WTC11 (cell line): Measurements from ENCODE around the gene ZC3H8. TPM values are rescaled to one million over a fixed set of nuclear protein-coding genes. Genes with fewer than 3 reads are reported as not detected.

Experiments
- ATAC-seq: fragments of 200-7000 bp; cut with Tn5 transposase; 2 replicates; pipeline ENCODE4 v1.10.0; 2021; ENCODE audit warnings: mild to moderate bottlenecking, moderate library complexity
- CTCF ChIA-PET: fragments of 300-600 bp; sonication (Branson Sonifier 250); formaldehyde crosslinking; loops from one replicate; lab custom pipeline; 2021; ENCODE audit warnings: antibody characterized with exemption; lab: Charles Lee
- POLR2A ChIA-PET: fragments of 350-600 bp; sonication (Branson Sonifier 250); formaldehyde crosslinking; loops from one replicate; lab custom pipeline; 2021; ENCODE audit warnings: antibody characterized with exemption; lab: Charles Lee
- DNase-seq: peaks from one replicate; pipeline ENCODE4 v3.0.0; 2021; ENCODE audit warnings: low spot score
- H3K27ac Mint-ChIP-seq: 2 replicates; pipeline ENCODE4 v1.8.0; 2021; ENCODE audit warnings: mixed read lengths
- H3K27me3 Mint-ChIP-seq: 2 replicates; pipeline ENCODE4 v1.8.0; 2021; ENCODE audit warnings: low read depth, mild to moderate bottlenecking, moderate library complexity, mixed read lengths
- H3K36me3 Mint-ChIP-seq: 2 replicates; pipeline ENCODE4 v1.8.0; 2021; ENCODE audit warnings: mixed read lengths
- H3K4me1 Mint-ChIP-seq: 2 replicates; pipeline ENCODE4 v1.8.0; 2022; ENCODE audit warnings: mixed read lengths
- H3K4me3 Mint-ChIP-seq: 2 replicates; pipeline ENCODE4 v1.8.0; 2021; ENCODE audit warnings: mild to moderate bottlenecking, moderate library complexity, mixed read lengths
- H3K9me3 Mint-ChIP-seq: 2 replicates; pipeline ENCODE4 v1.8.0; 2021; ENCODE audit warnings: mixed read lengths
- ATF1 ChIP-seq: sonication (generic); formaldehyde crosslinking; IDR thresholded peaks from 2 replicates; pipeline ENCODE4 v1.8.1; 2023; ENCODE audit warnings: mild to moderate bottlenecking, moderate library complexity, missing genetic modification reagents
- ATF2 ChIP-seq: sonication (generic); formaldehyde crosslinking; IDR thresholded peaks from 2 replicates; pipeline ENCODE4 v1.8.1; 2022; ENCODE audit warnings: low read depth, missing genetic modification reagents, borderline replicate concordance
- CBFB ChIP-seq: sonication (generic); formaldehyde crosslinking; IDR thresholded peaks from 2 replicates; pipeline ENCODE4 v1.8.1; 2022; ENCODE audit warnings: mild to moderate bottlenecking, low read depth, missing genetic modification reagents
- E2F5 ChIP-seq: sonication (generic); formaldehyde crosslinking; IDR thresholded peaks from 2 replicates; pipeline ENCODE4 v1.8.1; 2022; ENCODE audit warnings: mild to moderate bottlenecking, moderate library complexity, missing genetic modification reagents
- HMGXB4 ChIP-seq: sonication (generic); formaldehyde crosslinking; IDR thresholded peaks from 2 replicates; pipeline ENCODE4 v1.8.1; 2023; ENCODE audit warnings: mild to moderate bottlenecking, moderate library complexity, missing genetic modification reagents
- IRF2 ChIP-seq: sonication (generic); formaldehyde crosslinking; IDR thresholded peaks from 2 replicates; pipeline ENCODE4 v1.8.0; 2022; ENCODE audit warnings: low read depth, missing genetic modification reagents, borderline replicate concordance
- NFE2L1 ChIP-seq: sonication (generic); formaldehyde crosslinking; IDR thresholded peaks from 2 replicates; pipeline ENCODE4 v1.8.1; 2023; ENCODE audit warnings: missing genetic modification reagents
- OVOL2 ChIP-seq: fragments of 250-450 bp; sonication (Bioruptor Pico); IDR thresholded peaks from 2 replicates; pipeline ENCODE4 v1.9.0; 2021; ENCODE audit warnings: mild to moderate bottlenecking, borderline replicate concordance
- RELA ChIP-seq: sonication (generic); formaldehyde crosslinking; IDR thresholded peaks from 2 replicates; pipeline ENCODE4 v1.8.1; 2022; ENCODE audit warnings: missing genetic modification reagents, mild to moderate bottlenecking, borderline replicate concordance
- SMAD4 ChIP-seq: sonication (generic); formaldehyde crosslinking; IDR thresholded peaks from 2 replicates; pipeline ENCODE4 v1.8.0; 2022; ENCODE audit warnings: mild to moderate bottlenecking, missing genetic modification reagents
- SOX15 ChIP-seq: fragments of 250-450 bp; sonication (Bioruptor Pico); IDR thresholded peaks from 2 replicates; pipeline ENCODE4 v1.9.0; 2021; ENCODE audit warnings: mild to moderate bottlenecking
- SP1 ChIP-seq: sonication (generic); formaldehyde crosslinking; conservative IDR thresholded peaks from 2 replicates; pipeline ENCODE4 v1.8.1; 2022; ENCODE audit warnings: missing genetic modification reagents
- ZNF121 ChIP-seq: sonication (generic); formaldehyde crosslinking; IDR thresholded peaks from 2 replicates; pipeline ENCODE4 v1.8.0; 2023; ENCODE audit warnings: missing genetic modification reagents
- ZNF138 ChIP-seq: sonication (generic); formaldehyde crosslinking; conservative IDR thresholded peaks from 2 replicates; pipeline ENCODE4 v1.8.1; 2022; ENCODE audit warnings: mild to moderate bottlenecking, moderate library complexity, missing genetic modification reagents
- ZNF232 ChIP-seq: sonication (generic); formaldehyde crosslinking; IDR thresholded peaks from 2 replicates; pipeline ENCODE4 v1.8.0; 2022; ENCODE audit warnings: mild to moderate bottlenecking, missing genetic modification reagents
- ZNF263 ChIP-seq: sonication (generic); formaldehyde crosslinking; IDR thresholded peaks from 2 replicates; pipeline ENCODE4 v1.8.1; 2022; ENCODE audit warnings: low read depth, mild to moderate bottlenecking, moderate library complexity, missing genetic modification reagents
- ZNF416 ChIP-seq: fragments of 250-450 bp; sonication (Bioruptor Pico); IDR thresholded peaks from 2 replicates; pipeline ENCODE4 v1.9.0; 2021; ENCODE audit warnings: mild to moderate bottlenecking, inconsistent platforms
- total RNA-seq: library from RNA; stranded (reverse); gene quantifications from 3 replicates; pipeline ENCODE4 v1.2.3, GENCODE V29; 2021
- TF ChIP-seq, protein P1 (sequence below): sonication (generic); formaldehyde crosslinking; IDR thresholded peaks from 2 replicates; pipeline ENCODE4 v1.8.0; 2023; ENCODE audit warnings: mild to moderate bottlenecking, missing genetic modification reagents
- TF ChIP-seq, protein P2 (sequence below): sonication (generic); formaldehyde crosslinking; IDR thresholded peaks from 2 replicates; pipeline ENCODE4 v1.8.0; 2022; ENCODE audit warnings: mild to moderate bottlenecking, missing genetic modification reagents
- TF ChIP-seq, protein P3 (sequence below): sonication (generic); formaldehyde crosslinking; IDR thresholded peaks from 2 replicates; pipeline ENCODE4 v1.8.1; 2023; ENCODE audit warnings: mild to moderate bottlenecking, missing genetic modification reagents
- TF ChIP-seq, protein P4 (sequence below): sonication (generic); formaldehyde crosslinking; IDR thresholded peaks from 2 replicates; pipeline ENCODE4 v1.8.0; 2022; ENCODE audit warnings: mild to moderate bottlenecking, missing genetic modification reagents
- TF ChIP-seq, protein P5 (sequence below): sonication (generic); formaldehyde crosslinking; conservative IDR thresholded peaks from 2 replicates; pipeline ENCODE4 v1.8.1; 2023; ENCODE audit warnings: mild to moderate bottlenecking, low read depth, missing genetic modification reagents, moderate library complexity

The ZC3H8 gene
- total RNA-seq, 1 experiment from 2014 or later, result 5.7 TPM

- TF ChIP-seq, protein P1, sequence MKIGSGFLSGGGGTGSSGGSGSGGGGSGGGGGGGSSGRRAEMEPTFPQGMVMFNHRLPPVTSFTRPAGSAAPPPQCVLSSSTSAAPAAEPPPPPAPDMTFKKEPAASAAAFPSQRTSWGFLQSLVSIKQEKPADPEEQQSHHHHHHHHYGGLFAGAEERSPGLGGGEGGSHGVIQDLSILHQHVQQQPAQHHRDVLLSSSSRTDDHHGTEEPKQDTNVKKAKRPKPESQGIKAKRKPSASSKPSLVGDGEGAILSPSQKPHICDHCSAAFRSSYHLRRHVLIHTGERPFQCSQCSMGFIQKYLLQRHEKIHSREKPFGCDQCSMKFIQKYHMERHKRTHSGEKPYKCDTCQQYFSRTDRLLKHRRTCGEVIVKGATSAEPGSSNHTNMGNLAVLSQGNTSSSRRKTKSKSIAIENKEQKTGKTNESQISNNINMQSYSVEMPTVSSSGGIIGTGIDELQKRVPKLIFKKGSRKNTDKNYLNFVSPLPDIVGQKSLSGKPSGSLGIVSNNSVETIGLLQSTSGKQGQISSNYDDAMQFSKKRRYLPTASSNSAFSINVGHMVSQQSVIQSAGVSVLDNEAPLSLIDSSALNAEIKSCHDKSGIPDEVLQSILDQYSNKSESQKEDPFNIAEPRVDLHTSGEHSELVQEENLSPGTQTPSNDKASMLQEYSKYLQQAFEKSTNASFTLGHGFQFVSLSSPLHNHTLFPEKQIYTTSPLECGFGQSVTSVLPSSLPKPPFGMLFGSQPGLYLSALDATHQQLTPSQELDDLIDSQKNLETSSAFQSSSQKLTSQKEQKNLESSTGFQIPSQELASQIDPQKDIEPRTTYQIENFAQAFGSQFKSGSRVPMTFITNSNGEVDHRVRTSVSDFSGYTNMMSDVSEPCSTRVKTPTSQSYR, result 0 out of 2 replicates have a peak, but pooled peaks have one; percentile 35
- 0 out of 2 replicates have a peak, but pooled peaks have one; percentile 26 for TF ChIP-seq ZNF263 (CRISPR knock-in tag)
- TF ChIP-seq, protein P2, sequence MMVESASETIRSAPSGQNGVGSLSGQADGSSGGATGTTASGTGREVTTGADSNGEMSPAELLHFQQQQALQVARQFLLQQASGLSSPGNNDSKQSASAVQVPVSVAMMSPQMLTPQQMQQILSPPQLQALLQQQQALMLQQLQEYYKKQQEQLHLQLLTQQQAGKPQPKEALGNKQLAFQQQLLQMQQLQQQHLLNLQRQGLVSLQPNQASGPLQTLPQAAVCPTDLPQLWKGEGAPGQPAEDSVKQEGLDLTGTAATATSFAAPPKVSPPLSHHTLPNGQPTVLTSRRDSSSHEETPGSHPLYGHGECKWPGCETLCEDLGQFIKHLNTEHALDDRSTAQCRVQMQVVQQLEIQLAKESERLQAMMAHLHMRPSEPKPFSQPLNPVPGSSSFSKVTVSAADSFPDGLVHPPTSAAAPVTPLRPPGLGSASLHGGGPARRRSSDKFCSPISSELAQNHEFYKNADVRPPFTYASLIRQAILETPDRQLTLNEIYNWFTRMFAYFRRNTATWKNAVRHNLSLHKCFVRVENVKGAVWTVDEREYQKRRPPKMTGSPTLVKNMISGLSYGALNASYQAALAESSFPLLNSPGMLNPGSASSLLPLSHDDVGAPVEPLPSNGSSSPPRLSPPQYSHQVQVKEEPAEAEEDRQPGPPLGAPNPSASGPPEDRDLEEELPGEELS (CRISPR knock-in tag), result peak; percentile 95
- TF ChIP-seq, protein P3, sequence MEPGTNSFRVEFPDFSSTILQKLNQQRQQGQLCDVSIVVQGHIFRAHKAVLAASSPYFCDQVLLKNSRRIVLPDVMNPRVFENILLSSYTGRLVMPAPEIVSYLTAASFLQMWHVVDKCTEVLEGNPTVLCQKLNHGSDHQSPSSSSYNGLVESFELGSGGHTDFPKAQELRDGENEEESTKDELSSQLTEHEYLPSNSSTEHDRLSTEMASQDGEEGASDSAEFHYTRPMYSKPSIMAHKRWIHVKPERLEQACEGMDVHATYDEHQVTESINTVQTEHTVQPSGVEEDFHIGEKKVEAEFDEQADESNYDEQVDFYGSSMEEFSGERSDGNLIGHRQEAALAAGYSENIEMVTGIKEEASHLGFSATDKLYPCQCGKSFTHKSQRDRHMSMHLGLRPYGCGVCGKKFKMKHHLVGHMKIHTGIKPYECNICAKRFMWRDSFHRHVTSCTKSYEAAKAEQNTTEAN (CRISPR knock-in tag), result peak; percentile 92
- no peak for TF ChIP-seq ZNF121 (CRISPR knock-in tag)
- TF ChIP-seq ZNF138 (CRISPR knock-in tag), result no peak
- TF ChIP-seq OVOL2, result peak; percentile 75; the same call in 1 of the 2 replicates
- peak; percentile 60 for TF ChIP-seq ZNF416 (CRISPR knock-in tag)
- TF ChIP-seq RELA (CRISPR knock-in tag), result 0 out of 2 replicates have a peak, but pooled peaks have one; percentile 19
- peak; percentile 76; the same call in 1 of the 2 replicates for TF ChIP-seq CBFB (CRISPR knock-in tag)
- TF ChIP-seq, all 79 proteins: peak for 36
These were observed 20.6 kb upstream of the ZC3H8 start, which contains the start of gene ZC3H6 (continued) for GRCh38 chr2:112275311-112275886.

GRCh38 chr2:112273349-112273748 is 18.5 kb upstream of the ZC3H8 start:
- Mint-ChIP-seq H3K9me3 (peaks cover 5% of the 10 kb centered on the region), H3K4me3 (no peak overlapping the region), H3K4me1 (peaks cover 21% of the 10 kb centered on the region), H3K27me3 (no peaks in the 10 kb centered on the region), H3K36me3 (no peaks in the 10 kb centered on the region), H3K27ac (no peak overlapping the region; the same call in 1 of the 2 replicates)
- POLR2A ChIA-PET, result interaction anchor here (0.6 kb wide), 1 partner anchor 152 kb away, joined by 3 read pairs; no protein-coding TSS in a partner anchor
- CTCF ChIA-PET, result interaction anchor here (0.6 to 1.3 kb wide), 2 partner anchors 14 to 1396 kb away, joined by 3 to 9 read pairs; no protein-coding TSS in a partner anchor
- ATAC-seq, result no peak
- no peak for DNase-seq
- TF ChIP-seq NFE2L1 (no peak), SMAD4 (CRISPR knock-in tag) (no peak), SP1 (CRISPR knock-in tag) (no peak), E2F5 (CRISPR knock-in tag) (no peak), ZNF232 (CRISPR knock-in tag) (no peak), ATF1 (CRISPR knock-in tag) (no peak), HMGXB4 (CRISPR knock-in tag) (no peak), ATF2 (CRISPR knock-in tag) (no peak), SOX15 (CRISPR knock-in tag) (no peak), IRF2 (CRISPR knock-in tag) (no peak)
- TF ChIP-seq, protein P4, sequence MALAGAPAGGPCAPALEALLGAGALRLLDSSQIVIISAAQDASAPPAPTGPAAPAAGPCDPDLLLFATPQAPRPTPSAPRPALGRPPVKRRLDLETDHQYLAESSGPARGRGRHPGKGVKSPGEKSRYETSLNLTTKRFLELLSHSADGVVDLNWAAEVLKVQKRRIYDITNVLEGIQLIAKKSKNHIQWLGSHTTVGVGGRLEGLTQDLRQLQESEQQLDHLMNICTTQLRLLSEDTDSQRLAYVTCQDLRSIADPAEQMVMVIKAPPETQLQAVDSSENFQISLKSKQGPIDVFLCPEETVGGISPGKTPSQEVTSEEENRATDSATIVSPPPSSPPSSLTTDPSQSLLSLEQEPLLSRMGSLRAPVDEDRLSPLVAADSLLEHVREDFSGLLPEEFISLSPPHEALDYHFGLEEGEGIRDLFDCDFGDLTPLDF (CRISPR knock-in tag), result no peak
- TF ChIP-seq, protein P5, sequence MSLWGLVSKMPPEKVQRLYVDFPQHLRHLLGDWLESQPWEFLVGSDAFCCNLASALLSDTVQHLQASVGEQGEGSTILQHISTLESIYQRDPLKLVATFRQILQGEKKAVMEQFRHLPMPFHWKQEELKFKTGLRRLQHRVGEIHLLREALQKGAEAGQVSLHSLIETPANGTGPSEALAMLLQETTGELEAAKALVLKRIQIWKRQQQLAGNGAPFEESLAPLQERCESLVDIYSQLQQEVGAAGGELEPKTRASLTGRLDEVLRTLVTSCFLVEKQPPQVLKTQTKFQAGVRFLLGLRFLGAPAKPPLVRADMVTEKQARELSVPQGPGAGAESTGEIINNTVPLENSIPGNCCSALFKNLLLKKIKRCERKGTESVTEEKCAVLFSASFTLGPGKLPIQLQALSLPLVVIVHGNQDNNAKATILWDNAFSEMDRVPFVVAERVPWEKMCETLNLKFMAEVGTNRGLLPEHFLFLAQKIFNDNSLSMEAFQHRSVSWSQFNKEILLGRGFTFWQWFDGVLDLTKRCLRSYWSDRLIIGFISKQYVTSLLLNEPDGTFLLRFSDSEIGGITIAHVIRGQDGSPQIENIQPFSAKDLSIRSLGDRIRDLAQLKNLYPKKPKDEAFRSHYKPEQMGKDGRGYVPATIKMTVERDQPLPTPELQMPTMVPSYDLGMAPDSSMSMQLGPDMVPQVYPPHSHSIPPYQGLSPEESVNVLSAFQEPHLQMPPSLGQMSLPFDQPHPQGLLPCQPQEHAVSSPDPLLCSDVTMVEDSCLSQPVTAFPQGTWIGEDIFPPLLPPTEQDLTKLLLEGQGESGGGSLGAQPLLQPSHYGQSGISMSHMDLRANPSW (CRISPR knock-in tag), result no peak
